Prostate gland (tissue), 2 donors: Measurements from ENCODE around the gene C11orf52.

ENCODE experiments used
- POLR2A ChIP-seq: fragments of 450-650 bp; IDR thresholded peaks from one replicate; pipeline ENCODE4 v1.6.1; 2016; ENCODE audit warnings: antibody characterized with exemption, mild to moderate bottlenecking
- POLR2AphosphoS5 ChIP-seq: sonication (generic); formaldehyde crosslinking; IDR thresholded peaks from one replicate; pipeline ENCODE4 v1.6.1; 2017; ENCODE audit warnings: antibody characterized with exemption
- TF ChIP-seq, protein P1 (sequence below), 4 experiments: fragments of 200-600 bp in 2 of 4; fragments of 450-650 bp in 2 of 4; sonication (generic) in 2 of 4; IDR thresholded peaks; 1 replicate in 3 of 4; 2 replicates in 1 of 4; pipeline ENCODE4 v1.5.1; 2016 to 2019; ENCODE audit warnings: antibody characterized with exemption in 4 of 4, mild to moderate bottlenecking in 2 of 4, moderate library complexity in 2 of 4

DNA sequence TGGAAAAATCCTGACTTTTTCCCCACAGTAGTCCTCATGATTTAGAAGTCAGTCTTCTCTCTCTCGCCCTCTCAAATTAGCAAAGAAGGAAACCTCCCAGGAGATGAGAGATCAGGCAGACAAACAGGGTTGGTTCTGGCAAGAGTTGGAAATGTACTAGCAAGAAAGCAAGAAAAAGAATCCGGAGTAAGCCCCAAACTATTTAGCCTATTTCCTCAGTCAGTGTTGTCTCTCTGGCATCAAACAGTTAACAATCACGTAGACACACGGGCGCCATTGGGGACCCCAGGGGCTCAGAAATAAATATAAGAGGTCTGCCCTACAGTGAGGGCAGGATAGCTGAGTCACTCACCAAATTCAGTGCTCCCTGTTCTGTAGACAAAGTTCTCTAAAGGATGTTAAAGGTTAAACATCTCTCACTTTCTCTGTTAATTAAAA, 4.7 kb downstream of the C11orf52 start:
- TF ChIP-seq, protein P1, sequence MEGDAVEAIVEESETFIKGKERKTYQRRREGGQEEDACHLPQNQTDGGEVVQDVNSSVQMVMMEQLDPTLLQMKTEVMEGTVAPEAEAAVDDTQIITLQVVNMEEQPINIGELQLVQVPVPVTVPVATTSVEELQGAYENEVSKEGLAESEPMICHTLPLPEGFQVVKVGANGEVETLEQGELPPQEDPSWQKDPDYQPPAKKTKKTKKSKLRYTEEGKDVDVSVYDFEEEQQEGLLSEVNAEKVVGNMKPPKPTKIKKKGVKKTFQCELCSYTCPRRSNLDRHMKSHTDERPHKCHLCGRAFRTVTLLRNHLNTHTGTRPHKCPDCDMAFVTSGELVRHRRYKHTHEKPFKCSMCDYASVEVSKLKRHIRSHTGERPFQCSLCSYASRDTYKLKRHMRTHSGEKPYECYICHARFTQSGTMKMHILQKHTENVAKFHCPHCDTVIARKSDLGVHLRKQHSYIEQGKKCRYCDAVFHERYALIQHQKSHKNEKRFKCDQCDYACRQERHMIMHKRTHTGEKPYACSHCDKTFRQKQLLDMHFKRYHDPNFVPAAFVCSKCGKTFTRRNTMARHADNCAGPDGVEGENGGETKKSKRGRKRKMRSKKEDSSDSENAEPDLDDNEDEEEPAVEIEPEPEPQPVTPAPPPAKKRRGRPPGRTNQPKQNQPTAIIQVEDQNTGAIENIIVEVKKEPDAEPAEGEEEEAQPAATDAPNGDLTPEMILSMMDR (IDR thresholded peaks at IDR 0.05): no peak
- TF ChIP-seq POLR2A (no peak), POLR2AphosphoS5 (no peak)
